DMS79 (cell line): Measurements from ENCODE around the gene CACNA1I.

Experiments used
- DNase-seq: peaks from one replicate; lab custom pipeline; 2025; lab: John Stamatoyannopoulos, UW

Gene CACNA1I

DNA sequence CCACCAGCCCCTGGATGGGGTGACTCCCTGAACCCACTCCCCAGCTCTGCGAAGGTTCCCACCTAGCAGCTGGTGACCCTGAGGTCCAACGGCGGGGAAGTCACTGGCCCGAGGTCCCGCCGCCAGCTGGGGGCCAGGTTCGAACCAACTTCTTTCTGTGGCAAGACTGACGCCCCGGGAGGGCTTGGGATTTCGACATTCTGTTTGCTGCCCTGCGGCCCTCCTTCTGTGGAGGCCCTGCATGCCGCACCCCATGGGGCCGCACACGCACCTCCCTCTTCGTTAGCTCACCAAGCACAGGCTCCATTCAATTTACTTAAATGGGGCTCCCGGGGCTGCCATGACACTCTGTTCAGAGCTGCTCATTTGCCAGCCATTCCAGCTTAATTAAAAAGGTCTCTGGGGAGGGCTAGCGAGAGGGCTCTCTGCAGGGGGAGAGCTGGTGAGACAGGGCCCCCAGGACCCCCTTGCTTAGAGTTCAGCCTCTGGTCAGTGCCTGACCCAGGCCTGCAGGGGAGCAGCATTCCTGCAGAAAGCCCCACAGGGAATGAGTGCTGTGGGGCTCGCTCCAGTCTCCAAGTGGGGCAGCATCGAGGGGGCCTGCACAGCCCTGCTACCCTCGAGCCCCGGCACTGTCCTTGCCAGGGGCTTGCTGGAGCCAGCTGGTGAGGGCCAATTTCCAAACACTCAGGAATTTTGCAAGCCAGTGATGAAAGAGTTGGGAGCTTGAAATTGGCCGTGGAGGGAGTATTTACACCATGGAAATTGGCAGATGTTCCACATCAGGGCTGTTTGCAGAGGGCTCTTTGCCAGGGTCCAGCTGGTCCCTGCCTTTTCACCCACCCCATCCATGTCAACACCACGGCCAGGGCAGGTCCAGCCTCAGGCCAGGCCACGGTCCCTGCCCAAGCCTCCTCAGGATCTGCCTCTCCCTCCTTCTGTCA lies 80.8 kb downstream of the CACNA1I start:
- no peak for DNase-seq

DNA sequence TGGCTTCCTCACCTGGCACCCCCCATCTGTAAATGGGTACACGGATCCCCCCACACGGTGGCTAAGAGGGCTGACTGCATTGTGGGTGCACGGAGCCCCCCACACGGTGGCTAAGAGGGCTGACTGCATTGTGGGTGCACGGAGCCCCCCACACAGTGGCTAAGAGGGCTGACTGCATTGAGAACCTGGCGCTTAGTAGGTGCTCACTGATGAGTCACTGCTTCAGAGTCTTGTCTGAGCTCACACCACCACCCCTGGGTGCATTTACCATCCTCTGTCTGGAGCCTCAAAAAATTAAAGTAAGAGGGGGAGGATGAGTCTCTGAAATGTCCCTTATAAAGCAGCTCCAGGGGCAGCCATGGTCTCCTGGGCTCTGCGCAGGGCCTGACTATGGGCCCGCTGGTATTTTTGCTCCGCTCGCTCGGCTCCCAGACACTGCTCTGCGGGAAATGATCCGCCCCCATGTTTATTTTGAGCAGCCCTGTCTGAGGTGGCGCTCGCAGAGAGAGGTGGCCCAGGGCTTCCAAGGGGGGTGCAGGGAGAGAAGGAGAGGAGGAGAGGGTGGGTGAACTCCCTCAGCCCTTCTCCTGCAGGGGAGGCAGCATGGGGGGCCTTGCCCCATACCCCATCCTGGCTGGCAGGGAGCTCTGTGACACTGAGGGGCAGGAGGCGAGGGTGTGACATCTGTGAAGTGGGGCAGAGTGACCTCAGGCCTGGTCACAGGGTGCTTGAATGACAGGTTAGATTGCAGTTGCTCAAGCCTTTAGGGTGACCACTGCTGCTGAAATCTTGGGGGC lies 82.6 kb downstream of the CACNA1I start:
- no peak for DNase-seq

DNA sequence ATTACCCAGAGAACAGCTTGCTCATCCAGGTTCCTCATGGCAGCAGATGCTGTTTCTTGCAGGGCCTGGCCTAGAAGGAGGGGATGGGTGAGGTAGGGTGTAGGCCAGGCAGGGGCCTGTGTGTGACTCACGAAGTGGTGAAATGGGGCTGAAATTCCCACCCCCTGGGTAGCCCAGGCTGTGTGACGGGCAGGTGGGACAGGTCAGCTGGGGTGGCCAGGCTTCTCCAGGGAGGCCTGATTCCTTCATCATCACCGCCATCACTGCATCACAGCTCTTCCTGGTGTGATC lies 83.2 kb downstream of the CACNA1I start:
- DNase-seq = no peak

DNA sequence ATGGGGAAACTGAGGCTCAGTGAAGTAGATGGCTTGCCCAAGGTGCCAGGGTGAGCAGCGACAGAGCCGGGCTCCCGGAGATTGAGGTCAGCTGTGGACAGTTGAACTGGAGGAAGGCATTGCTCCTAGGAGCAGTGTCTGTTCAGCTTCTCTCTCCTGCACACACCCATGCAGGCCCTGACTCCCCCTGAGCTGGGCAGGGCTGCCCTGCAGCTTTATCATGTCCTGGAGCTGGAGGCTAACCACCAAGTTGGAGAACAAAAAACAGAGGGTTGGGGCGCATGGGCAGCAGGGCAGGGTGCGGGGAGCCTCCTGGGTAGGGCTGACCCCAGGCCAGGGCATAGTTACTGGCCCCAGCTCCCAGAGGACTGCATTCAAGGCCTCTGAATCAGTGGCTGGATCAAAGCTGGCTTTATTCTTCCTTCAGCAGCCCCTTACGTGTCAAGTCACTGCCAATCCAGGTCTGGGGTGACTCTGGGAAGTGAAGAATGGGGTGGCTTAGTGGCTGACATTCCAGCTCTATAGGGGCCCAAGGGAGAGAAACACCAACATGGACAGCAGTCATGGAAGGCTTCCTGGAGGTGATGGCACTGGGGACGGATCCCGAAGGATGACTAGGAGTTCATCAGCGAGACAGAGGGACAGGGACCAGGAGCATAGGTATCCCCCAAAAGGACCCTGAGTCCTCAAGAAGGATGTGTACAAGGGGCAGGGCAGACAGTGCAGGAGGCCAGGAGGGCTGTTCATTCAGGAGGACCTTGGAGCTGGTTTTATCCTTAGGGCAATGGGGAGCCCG lies 83.8 kb downstream of the CACNA1I start:
- DNase-seq = no peak

DNA sequence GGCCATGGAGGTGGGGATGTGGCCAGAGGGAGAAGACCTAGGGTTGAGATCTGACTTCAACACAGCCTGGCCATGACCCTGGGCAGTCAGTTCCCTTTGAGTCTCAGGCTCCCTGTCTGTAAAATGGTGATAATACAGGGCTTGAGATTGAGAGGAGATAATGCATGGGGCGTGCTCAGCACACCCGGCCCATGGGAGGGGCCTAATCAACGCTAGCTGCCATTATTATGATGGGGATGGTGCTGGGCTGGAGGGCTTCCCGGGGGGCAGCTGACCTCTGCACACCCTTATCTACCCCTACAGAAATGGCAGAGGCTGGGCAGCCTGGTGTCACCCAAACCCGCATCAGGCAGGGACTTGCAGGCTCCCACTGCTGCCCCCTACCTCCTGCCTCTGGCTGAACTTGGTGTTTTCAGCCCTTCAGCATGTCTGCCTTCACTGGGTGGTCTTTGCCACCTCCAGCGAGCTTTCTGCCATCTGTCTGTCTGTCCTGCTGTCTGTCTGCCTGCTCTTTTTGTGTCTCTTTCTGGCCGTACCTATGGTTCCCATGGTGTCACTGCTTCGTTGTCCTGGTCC lies 84.5 kb downstream of the CACNA1I start:
- DNase-seq = no peak

DNA sequence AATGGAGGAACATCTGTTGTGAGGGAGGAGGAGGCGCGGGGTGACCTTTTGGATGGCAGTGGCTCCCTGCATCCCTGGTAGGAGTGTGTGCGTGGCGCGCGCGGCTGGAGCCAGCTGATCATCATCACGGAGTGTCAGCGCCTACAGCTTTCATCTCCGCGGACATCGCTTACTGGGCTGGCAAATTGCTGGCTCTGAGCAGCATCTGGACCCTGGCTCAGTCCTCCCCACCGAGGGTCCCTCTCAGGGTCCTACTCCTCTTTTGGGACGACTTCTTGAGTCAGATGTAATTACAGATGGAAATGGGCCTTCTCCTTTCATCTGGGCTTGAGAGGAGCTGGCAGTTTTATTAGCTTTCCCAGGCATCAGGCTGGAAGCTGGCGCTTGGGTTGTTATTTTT lies 85.3 kb downstream of the CACNA1I start:
- no peak for DNase-seq

DNA sequence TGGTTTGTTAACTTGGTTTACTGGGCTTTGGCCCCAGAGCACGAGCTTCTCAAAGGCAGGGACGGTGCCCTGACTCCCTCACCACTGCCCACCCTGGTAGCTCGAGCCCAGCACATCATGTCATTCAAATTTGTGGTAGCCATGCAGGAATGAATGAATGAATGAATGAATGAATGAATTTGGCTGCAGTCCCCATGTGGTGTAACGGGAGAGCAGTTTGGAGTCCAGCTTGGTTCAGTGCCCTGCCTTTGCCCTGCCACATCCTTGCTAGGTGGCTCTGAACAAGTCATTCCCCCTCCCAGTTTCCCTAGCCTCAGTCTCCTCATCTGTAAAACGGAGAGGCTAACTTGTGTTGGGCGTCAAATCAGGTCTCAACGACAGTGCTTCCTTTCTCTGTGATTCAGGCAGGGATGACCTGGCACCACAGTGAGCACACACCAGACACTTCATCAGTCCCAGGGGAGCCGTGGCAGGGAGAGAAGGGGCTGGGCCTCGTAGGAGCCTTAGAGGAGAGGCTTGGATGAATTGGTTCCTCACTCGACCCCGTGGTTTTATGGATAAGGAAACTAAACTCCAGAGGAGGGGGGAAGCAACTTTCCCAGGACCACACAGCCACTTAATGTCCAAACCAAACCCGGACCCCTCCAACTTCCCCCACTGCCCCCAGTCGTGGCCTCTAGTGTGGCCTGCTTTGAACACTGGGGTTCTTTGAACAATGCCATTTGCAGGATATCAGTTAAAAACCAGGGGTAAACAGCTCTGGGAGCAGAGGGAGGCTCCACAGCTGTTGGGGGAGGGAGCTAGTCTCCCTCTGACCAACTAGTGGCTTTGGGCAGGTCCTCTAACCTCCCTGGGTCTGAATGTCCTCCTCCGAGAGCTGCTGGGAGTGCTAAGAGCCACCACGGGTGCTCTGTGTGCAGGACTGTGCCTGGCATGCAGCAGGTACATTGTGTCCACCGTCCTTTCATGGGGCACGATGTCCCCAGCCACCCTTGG lies 86.2 kb downstream of the CACNA1I start:
- no peak for DNase-seq

DNA sequence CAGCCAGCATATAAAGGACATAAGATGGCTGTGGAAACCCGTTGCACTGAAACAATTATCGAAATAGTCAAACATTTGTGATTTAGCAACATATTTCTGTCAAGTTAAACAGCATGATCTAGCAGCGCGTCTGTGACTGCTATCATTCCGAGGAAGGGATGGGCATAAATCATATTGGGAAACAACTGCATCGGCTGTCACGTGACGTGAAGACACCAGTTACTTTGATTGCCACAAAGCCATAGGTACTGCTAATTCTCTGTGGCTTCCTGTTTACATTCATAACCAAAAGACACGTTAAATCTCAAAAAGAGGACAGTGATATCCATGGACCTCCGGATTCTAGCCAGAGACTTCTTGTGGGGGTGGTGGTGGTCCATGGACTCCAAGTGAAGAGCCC lies 87.8 kb downstream of the CACNA1I start:
- no peak for DNase-seq

DNA sequence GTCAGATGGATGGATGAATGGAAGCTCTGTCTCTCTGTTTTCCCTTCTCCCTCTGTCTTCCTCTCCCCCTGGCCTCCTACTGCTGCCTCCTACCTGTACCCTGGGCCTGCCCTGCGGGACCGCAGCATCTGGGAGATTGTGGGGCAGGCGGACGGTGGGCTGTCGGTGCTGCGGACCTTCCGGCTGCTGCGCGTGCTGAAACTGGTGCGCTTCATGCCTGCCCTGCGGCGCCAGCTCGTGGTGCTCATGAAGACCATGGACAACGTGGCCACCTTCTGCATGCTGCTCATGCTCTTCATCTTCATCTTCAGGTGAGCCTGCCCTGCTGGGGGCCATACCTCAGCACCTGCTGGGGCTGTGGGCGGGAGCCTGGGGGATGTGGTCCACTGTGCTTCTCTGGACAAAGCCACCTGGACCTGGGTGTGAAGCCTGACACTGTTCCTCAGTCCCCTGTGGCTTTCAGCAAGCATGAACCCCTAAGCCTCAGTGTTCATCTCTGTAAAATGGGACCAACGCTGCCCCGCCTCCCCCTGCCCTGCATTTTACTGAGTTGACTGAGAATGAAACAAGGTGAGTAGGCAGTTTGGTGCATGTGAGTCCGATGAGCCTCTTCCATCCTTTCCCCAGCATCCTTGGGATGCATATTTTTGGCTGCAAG lies 88.4 kb downstream of the CACNA1I start:
- no peak for DNase-seq

DNA sequence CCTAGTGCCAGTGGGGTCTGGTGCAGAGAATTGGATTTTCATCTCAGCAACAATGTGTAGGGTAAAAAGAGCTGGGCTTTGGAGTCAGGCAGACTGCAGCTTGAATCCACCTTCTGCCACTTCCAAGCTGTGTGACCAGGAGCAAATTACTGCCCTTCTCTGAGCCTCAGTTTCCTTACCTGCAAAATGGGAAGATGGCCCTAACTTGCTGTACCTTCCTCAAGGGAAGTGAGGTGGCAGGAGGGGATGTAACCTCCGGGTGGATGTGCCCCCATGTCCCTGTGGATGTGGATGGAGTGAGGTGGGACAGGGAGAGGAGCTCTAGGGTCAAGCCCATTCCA lies 90.9 kb downstream of the CACNA1I start:
- no peak for DNase-seq

DNA sequence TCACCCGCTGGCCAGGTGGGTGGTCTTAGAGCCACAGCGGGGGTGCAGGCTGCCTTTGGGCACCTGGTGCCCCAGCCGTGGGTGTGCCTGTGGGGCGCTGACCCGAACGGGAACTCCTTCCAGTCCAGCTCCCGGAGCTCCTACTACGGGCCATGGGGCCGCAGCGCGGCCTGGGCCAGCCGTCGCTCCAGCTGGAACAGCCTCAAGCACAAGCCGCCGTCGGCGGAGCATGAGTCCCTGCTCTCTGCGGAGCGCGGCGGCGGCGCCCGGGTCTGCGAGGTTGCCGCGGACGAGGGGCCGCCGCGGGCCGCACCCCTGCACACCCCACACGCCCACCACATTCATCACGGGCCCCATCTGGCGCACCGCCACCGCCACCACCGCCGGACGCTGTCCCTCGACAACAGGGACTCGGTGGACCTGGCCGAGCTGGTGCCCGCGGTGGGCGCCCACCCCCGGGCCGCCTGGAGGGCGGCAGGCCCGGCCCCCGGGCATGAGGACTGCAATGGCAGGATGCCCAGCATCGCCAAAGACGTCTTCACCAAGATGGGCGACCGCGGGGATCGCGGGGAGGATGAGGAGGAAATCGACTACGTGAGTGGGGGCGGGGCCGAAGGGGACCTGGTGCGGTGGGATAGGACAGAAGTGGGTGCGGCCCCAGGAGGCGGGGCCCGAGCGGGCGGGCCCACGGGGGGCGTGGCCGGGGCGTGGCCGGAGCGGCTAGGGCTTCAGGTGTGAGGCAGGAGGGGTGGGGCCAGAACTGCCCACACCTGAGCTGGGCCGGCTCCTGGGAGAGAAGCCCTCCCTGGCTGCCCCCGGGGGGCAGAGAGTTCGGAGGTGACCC lies 91.5 kb downstream of the CACNA1I start:
- no peak for DNase-seq

DNA sequence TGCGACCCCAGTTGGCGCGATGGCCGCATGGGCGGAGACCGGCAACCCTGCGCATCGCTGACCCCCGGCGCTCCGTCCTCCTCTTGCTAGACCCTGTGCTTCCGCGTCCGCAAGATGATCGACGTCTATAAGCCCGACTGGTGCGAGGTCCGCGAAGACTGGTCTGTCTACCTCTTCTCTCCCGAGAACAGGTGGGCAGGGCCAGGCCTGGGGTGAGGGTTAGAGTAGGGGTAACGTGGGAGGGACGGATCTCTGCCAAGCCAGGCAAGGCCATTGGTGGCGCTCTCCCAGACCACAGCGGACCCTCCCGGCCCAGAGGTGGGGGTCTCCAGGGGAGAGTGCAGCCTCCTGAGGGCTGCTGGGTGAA lies 92.1 kb downstream of the CACNA1I start:
- no peak for DNase-seq

DNA sequence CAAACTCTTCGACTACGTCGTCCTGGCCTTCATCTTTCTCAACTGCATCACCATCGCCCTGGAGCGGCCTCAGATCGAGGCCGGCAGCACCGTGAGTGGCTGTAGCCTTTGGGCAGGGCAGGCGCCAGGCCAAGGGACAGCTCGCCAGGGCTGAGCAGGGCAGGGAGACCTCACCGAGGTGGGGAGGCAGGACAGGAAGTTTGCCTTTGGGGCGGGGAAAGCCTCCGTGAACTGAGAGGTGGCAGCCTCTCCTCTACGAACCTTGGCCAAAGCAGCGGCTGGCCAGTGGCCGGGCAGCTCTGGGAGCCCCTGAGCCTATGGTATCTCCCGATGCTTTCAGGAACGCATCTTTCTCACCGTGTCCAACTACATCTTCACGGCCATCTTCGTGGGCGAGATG lies 93.2 kb downstream of the CACNA1I start:
- DNase-seq = no peak

DNA sequence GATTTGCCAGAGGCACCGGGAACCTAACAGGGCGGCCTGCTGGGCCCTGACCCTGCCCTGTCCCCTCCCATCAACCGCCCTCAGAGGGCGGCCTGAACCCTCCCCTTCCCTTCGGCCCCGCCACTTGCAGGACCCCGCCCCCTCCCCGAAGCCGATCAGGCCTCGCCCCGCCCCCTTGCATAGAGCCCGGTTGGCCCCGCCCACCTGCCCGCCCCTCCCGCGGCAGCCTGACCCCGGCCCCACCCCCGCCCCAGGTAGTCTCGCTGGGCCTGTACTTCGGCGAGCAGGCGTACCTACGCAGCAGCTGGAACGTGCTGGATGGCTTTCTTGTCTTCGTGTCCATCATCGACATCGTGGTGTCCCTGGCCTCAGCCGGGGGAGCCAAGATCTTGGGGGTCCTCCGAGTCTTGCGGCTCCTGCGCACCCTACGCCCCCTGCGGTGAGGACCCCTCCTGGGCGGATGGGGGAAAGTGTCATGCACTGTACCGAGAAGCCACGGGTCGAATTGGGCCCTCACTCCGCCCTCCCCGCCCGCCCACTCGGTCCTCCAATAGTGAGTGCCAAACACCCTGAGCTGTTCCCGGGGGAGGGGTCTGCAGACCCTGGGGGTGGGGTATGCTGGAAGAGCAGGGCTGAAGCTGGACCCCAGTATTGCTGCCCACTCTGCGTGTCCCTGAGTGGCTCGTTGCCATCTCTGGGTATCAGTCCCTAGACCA lies 94.1 kb downstream of the CACNA1I start:
- DNase-seq = no peak

DNA sequence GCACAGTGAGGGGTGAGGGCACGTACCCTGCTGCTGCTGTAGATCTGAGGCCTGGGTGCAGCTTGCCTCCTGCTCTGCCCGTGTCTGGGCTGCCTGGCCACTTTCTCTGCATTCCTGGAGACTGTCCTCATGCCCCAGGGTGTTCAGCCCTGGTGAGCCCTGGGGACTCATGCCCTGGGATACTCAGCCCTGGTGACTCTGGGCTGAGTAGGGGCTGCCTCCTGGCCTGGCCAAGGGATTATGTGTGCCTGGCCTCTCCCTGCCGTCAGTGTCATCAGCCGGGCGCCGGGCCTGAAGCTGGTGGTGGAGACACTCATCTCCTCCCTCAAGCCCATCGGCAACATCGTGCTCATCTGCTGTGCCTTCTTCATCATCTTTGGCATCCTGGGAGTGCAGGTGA lies 94.7 kb downstream of the CACNA1I start:
- no peak for DNase-seq

DNA sequence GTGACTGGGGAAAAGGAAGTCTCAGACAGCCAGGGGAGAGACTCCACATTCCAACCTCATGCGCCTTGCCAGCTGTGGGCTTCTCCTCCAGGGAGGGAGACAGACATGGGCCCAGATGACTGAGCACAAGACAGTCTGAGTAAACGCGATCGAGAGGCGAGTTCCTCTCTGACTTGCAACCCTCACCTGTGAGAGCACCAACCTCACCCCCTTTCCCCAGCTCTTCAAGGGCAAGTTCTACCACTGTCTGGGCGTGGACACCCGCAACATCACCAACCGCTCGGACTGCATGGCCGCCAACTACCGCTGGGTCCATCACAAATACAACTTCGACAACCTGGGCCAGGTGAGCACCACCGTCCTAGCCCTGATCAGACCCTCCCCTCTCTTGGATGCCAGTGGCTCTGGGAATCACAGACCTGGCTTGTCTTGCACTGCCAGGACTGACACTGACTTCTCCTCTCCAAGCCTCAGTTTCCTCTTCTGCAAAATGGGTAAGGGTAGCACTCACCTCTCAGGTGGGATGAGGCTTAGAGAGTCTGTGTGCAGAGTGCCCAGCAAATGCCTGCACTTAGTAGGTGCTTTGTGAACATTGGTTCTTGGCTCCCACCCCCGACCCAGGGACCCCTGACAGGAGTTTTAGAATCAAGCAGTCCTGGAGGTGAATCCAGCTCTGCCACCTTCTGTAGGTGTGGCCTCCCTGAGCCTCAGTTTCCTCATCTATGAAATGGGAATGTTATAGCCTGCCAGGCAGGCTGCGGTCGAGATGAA lies 95.3 kb downstream of the CACNA1I start:
- DNase-seq = no peak

DNA sequence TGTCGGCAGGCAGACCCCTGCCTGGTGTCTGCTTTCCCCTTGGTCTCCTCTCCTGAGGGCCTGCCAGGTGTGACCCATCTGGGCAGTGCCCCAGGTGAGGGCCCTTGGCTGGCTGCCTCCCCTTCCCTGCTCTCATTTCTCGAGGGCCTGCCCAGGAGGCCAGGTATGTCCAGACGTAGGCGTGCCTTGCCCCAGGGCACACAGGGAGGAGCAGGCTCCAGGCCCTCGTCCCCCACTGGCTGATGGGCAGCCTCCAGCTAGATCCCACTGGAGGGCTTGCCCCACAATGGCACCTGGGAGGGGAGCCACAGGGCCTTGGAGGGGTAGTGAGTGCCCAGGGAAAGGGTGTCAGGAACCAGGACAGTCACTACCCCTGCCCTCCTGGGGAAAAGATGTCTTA lies 95.9 kb downstream of the CACNA1I start:
- DNase-seq = no peak

DNA sequence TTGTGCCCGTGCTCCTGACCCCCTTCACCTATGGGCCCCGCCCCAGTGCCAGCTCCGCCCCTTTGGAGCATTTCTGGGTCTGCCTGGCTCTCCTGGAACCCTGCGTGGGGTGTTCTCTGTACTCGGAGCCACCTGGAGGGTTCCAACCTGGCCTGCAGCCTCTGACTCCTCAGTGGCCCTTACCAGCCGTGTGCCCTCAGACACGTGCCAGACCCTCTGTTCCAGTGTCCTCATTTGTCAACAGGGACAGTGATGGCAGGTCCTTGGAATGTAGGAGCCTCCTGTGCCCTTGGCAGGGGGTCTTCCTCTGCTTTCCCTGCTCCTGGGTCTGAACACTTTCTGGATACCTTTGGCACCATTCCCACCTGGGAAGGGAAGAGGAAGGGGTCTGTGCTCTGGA lies 96.4 kb downstream of the CACNA1I start:
- DNase-seq = no peak
